Hematopoietic multipotent progenitor cell treated with erythropoietin and hydrocortisone succinate and interleukin-3 and kit ligand, for 4 days (in vitro differentiated cells): ENCODE results near the gene AP3B1.
A peak's percentile ranks its signal among the peaks of the same experiment; 100 is the strongest.

ENCODE experiments used
- DNase-seq: peaks from one replicate; pipeline ENCODE4 v3.0.0-alpha.2; 2015

Gene AP3B1

GRCh38 chr5:77999399-77999798 is 295.1 kb downstream of the AP3B1 start:
- no peak for DNase-seq

GRCh38 chr5:77996943-77997342 is 297.6 kb downstream of the AP3B1 start:
- DNase-seq: no peak

- DNase-seq: no peak
These were observed 298.6 kb downstream of the AP3B1 start for GRCh38 chr5:77995793-77996409.

- no peak for DNase-seq
These were observed 299.6 kb downstream of the AP3B1 start for GRCh38 chr5:77994943-77995342.

- DNase-seq: no peak
These were observed 300.6 kb downstream of the AP3B1 start for GRCh38 chr5:77993855-77994318.

GRCh38 chr5:77993141-77993854 is 301.2 kb downstream of the AP3B1 start:
- no peak for DNase-seq

GRCh38 chr5:77991084-77991483 is 303.4 kb downstream of the AP3B1 start:
- DNase-seq: no peak

GRCh38 chr5:77990020-77990419 is 304.5 kb downstream of the AP3B1 start:
- DNase-seq: no peak

GRCh38 chr5:77987988-77988387 is 306.5 kb downstream of the AP3B1 start:
- DNase-seq: no peak

- peak; percentile 35 for DNase-seq
These were observed 307.2 kb downstream of the AP3B1 start for GRCh38 chr5:77987331-77987730.

- DNase-seq: no peak
These were observed 308.2 kb downstream of the AP3B1 start for GRCh38 chr5:77986261-77986660.

GRCh38 chr5:77985247-77985646 is 309.3 kb downstream of the AP3B1 start:
- DNase-seq: no peak

GRCh38 chr5:77984587-77984986 is 309.9 kb downstream of the AP3B1 start:
- no peak for DNase-seq

- DNase-seq: no peak
These were observed 310.9 kb downstream of the AP3B1 start for GRCh38 chr5:77983482-77984199.

- peak; percentile 8 for DNase-seq
These were observed 312.7 kb downstream of the AP3B1 start for GRCh38 chr5:77981820-77982219.

GRCh38 chr5:77974576-77974975 is 319.9 kb downstream of the AP3B1 start:
- DNase-seq: no peak

GRCh38 chr5:77973253-77973609 is 321.3 kb downstream of the AP3B1 start:
- peak; percentile 18 for DNase-seq

GRCh38 chr5:77972469-77973252 is 321.8 kb downstream of the AP3B1 start:
- DNase-seq: peak; percentile 44

- DNase-seq: peak; percentile 53
These were observed 322.6 kb downstream of the AP3B1 start for GRCh38 chr5:77971776-77972468.

- DNase-seq: no peak
These were observed 323.6 kb downstream of the AP3B1 start for GRCh38 chr5:77970891-77971290.

- no peak for DNase-seq
These were observed 330.7 kb downstream of the AP3B1 start for GRCh38 chr5:77963795-77964194.

- no peak for DNase-seq
These were observed 333.6 kb downstream of the AP3B1 start for GRCh38 chr5:77960863-77961396.
